ENCODE data around the gene DPP8. TPM values are rescaled to one million over a fixed set of nuclear protein-coding genes. Genes with fewer than 3 reads are reported as not detected.

The DPP8 gene
- total RNA-seq = 13.5 and 14.6 TPM in 2 replicates

GRCh38 chr15:65516997-65517865 lies at the start of gene DPP8:
DPP8 (minus strand) TSS chr15:65517689; CDS start chr15:65512553, 5,136 bp downstream.

DNA sequence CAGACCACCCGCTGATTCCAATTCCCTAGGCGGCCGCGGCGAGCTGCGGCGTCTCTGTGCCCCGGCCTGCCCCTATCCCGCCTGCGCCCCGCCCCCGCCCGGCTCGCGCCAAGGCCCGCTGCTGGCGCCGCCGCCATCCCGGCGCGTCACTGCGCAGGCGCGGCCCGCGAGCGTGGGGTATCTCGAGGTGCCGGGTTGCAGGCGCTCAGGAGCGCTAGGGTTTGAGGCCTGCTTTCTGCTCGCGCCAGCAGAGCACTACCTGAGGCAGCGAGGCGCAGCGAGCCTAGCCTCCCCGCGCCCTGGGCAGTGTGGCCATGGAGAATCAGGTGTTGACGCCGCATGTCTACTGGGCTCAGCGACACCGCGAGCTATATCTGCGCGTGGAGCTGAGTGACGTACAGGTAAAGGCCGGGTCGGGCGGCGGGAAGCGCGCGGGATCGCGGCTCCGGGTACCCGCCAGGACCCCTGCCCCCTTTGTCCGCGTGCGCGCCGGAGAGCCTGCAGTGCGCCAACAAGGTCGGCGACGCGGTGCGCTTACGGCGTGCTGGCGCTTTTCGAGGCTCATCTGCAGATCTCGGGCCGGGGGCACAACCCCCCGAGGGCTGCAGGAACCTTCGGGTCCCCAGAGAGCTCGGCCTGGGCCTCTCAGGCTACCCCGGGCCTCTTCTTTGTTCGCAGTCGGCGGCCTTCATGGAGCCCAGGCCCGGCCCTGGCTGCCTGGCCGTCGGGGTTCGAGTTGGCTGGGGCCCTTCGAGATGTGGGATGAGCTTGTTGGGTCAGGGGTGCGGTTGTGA lies 13.0 kb upstream of the DPP8 start, which contains the start of gene HACD3:
Gene HACD3 (plus strand): TSS at position 146 of the 794 bp plus-strand sequence. CDS start 169 bp downstream, at position 315.

Other genes starting within 250 kb of the DPP8 start
- 5.1 and 7.1 TPM in 2 replicates for gene PARP16, start 230.8 kb downstream of the DPP8 start, total RNA-seq
- gene RNU5A-1, start 221.6 kb downstream of the DPP8 start, total RNA-seq = not detected in 2 replicates
- gene RNU5B-1, start 213.0 kb downstream of the DPP8 start, total RNA-seq = not detected in 2 replicates
- gene IGDCC3, start 139.7 kb downstream of the DPP8 start, total RNA-seq = under 0.01 TPM in 1 of 2 replicates, not detected in the other
- 1.3 and 1.5 TPM in 2 replicates for gene IGDCC4, start 94.7 kb downstream of the DPP8 start, total RNA-seq
- 67.8 and 73.6 TPM in 2 replicates for gene HACD3, start 12.8 kb upstream of the DPP8 start, total RNA-seq
- gene INTS14, start 93.4 kb upstream of the DPP8 start, total RNA-seq = 29.9 and 31.8 TPM in 2 replicates
- 6.1 and 7.7 TPM in 2 replicates for gene SLC24A1, start 104.2 kb upstream of the DPP8 start, total RNA-seq

Data from bronchus fibroblast of lung (primary cell).